Kidney (tissue), 14 donors: Measurements from ENCODE around the gene GRM1. TPM values are rescaled to one million over a fixed set of nuclear protein-coding genes. Genes with fewer than 3 reads are reported as not detected.

ENCODE experiments used
- DNase-seq, 5 donors: peaks; one replicate each; pipeline ENCODE4 v3.0.0-alpha.2; 2013 to 2020
- FAIRE-seq: peaks from 2 replicates; lab custom pipeline; 2012; peaks lifted over from hg19 to GRCh38; lab: Jason Lieb, UNC
- H3K27ac ChIP-seq, 2 donors: one replicate each; pipeline ENCODE4 v1.7.0; 2013; ENCODE audit warnings: low read depth in 2 of 2, low read length in 2 of 2, inconsistent platforms in 1 of 2
- H3K27me3 ChIP-seq: one replicate; pipeline ENCODE4 v1.7.1; 2013; ENCODE audit warnings: low read length, inconsistent platforms; ENCODE audit not compliant: control insufficient read depth, insufficient read depth
- H3K36me3 ChIP-seq, 3 donors: one replicate each; pipeline versions ENCODE4 v1.7.0 to v1.7.1; 2013; ENCODE audit warnings: low read length in 3 of 3, control low read depth in 1 of 3, inconsistent platforms in 1 of 3; ENCODE audit not compliant: insufficient read depth in 3 of 3, control insufficient read depth in 2 of 3
- H3K4me1 ChIP-seq, 3 donors: one replicate each; pipeline versions ENCODE4 v1.7.0 to v1.7.1; 2013; ENCODE audit warnings: low read length in 3 of 3, inconsistent platforms in 1 of 3, low read depth in 1 of 3; ENCODE audit not compliant: control insufficient read depth in 2 of 3, insufficient read depth in 2 of 3
- H3K4me3 ChIP-seq, 3 donors: one replicate each; pipeline versions ENCODE4 v1.7.0 to v1.8.1; 2013; ENCODE audit warnings: low read length in 3 of 3, control low read depth in 1 of 3, inconsistent platforms in 1 of 3
- H3K9ac ChIP-seq, 3 donors: one replicate each; pipeline versions ENCODE4 v1.7.0 to v1.7.1; 2013; ENCODE audit warnings: low read length in 3 of 3, control low read depth in 1 of 3, inconsistent platforms in 1 of 3
- H3K9me3 ChIP-seq, 3 donors: one replicate each; pipeline versions ENCODE4 v1.7.0 to v1.7.1; 2013; ENCODE audit warnings: low read length in 3 of 3, control low read depth in 1 of 3, inconsistent platforms in 1 of 3; ENCODE audit not compliant: control insufficient read depth in 2 of 3, insufficient read depth in 1 of 3
- CTCF ChIP-seq: IDR thresholded peaks from 3 replicates; pipeline ENCODE4 v1.5.1; 2012; ENCODE audit warnings: mild to moderate bottlenecking, moderate library complexity, borderline replicate concordance; ENCODE audit not compliant: insufficient read depth; ENCODE audit errors: extremely low read depth
- intact Hi-C: fragments of 100-400 bp; cut with DNase I; formaldehyde crosslinking; loops from one replicate; pipeline ENCODE4 v1.11.1; 2022
- polyA plus RNA-seq: library from polyadenylated mRNA; stranded (reverse); fragments of 350-450 nt; fragmentation: Illumina TruSeq; extraction: RNeasy Lipid Tissue Mini Kit (QIAGEN cat#74804); gene quantifications from one replicate; pipeline ENCODE4 v1.2.3, GENCODE V29; 2014; ENCODE audit warnings: low read depth, low replicate concordance; ENCODE audit not compliant: insufficient read depth
- total RNA-seq: library from RNA; stranded (reverse); fragmentation: NEBNext Ultra II Directional; extraction: Animal tissue kit (Norgen Biotek cat#: 25700); gene quantifications from one replicate; pipeline ENCODE4 v1.2.1, GENCODE V29; 2021
- donor health status: control.
- donor health status: control.
- donor health status: control.
- donor health status: control.
- donor health status: control.
- donor health status: DM: yes; HTN: yes; CAD: no.
- donor health status: Normal renal cell carcinoma (clear cell type).

GRM1 gene
- total and polyA plus RNA-seq, 2 donors from 2014 or later, result 0.19 to 0.82 TPM

GRCh38 chr6:146339716-146340115, 310.9 kb downstream of the GRM1 start:
- FAIRE-seq (no peak), DNase-seq (no peak)
- Histone ChIP-seq H3K4me1 (no peaks in the 10 kb centered on the region), H3K9ac (no peak overlapping the region), H3K27ac (no peak overlapping the region), H3K27me3 (no peaks in the 10 kb centered on the region), H3K9me3 (no peaks in the 10 kb centered on the region), H3K4me3 (no peak overlapping the region), H3K36me3 (no peaks in the 10 kb centered on the region)
- intact Hi-C loops, result no loop called here
- no peak for TF ChIP-seq CTCF

DNA sequence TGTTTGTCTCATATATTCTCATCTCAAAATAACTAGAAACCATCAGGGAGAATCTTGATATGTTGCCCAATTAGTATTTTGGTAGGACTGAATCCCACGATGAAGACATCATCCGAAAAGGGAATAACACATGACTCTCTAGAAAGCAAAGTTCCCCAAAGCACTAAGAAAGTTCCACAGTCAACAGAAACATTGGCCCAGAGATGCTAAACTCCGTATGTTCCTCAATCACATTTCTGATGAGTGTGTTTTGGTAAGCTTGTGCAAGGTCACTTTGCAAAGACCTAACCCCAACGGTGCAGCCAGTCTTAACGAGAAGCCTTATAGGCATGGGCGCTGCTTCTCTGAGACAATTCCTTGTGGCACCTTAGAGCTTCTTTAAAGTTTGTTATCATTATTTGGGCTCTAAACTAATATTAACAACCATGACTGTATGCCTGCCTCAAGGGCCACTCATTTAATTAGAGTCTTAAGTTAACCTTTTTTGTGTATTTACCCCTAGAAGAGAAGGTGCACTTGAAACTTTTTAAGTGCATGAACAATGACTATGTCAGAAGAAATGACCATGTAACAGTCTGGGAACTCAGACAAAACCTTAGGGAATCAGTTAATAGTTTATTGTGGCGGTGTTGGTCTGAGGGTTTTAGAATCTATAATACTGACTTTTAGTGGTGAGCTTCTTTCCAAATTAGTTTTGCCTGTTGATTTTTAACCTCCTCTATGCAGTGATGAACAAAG, 312.8 kb downstream of the GRM1 start:
- no peak overlapping the region for H3K27ac ChIP-seq
- H3K9ac ChIP-seq, result no peak overlapping the region
- H3K4me1 ChIP-seq, result no peaks in the 10 kb centered on the region
- no peaks in the 10 kb centered on the region for H3K36me3 ChIP-seq
- no peak for TF ChIP-seq CTCF
- FAIRE-seq, result no peak
- DNase-seq, result no peak
- intact Hi-C loops, result no loop called here
- no peak overlapping the region for H3K4me3 ChIP-seq
- no peaks in the 10 kb centered on the region for H3K27me3 ChIP-seq
- no peaks in the 10 kb centered on the region for H3K9me3 ChIP-seq

DNA sequence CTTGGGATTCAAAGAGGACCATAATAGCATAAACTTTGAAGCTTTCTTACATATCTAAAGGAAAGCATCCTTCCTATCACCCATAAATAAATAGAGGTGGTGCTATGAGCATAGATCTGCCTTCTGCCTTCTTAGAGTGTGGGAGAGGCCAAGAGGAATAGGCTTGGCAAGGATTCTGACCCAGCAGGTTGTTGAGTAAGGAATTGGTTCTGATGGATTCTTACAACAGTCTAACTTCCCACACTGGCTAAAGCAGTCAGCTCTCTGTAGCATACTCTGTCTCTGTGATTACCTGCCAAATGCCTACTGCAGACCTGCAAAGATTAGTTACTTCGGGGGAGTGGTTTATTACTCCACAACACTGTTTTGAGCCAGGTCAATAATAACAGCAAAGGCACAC, 316.7 kb downstream of the GRM1 start:
- no peak for TF ChIP-seq CTCF
- H3K4me1 ChIP-seq, result no peaks in the 10 kb centered on the region
- H3K9me3 ChIP-seq, result no peaks in the 10 kb centered on the region
- no peak overlapping the region for H3K4me3 ChIP-seq
- no peak overlapping the region for H3K27ac ChIP-seq
- H3K9ac ChIP-seq, result no peak overlapping the region
- no peaks in the 10 kb centered on the region for H3K36me3 ChIP-seq
- DNase-seq, result no peak
- no peaks in the 10 kb centered on the region for H3K27me3 ChIP-seq
- FAIRE-seq, result no peak
- intact Hi-C loops, result no loop called here
